Right ventricle myocardium inferior (tissue), 1 donor: ENCODE measurements around the gene CLTB. TPM values are rescaled to one million over a fixed set of nuclear protein-coding genes. Genes with fewer than 3 reads are reported as not detected.

Experiments used
- ATAC-seq: fragments of 200-7000 bp; cut with Tn5 transposase; one replicate; pipeline ENCODE4 v1.9.1; 2020; ENCODE audit warnings: mild to moderate bottlenecking, moderate library complexity
- DNase-seq: peaks from one replicate; pipeline ENCODE4 v3.0.0; 2021; ENCODE audit errors: missing footprints
- intact Hi-C: fragments of 100-400 bp; cut with DNase I; formaldehyde crosslinking; loops from one replicate; pipeline ENCODE4 v1.11.0; 2022
- total RNA-seq: library from RNA; stranded (reverse); fragmentation: NEBNext Ultra II Directional; extraction: Animal tissue kit (Norgen Biotek cat#: 25700); gene quantifications from one replicate; pipeline ENCODE4 v1.2.1, GENCODE V29; 2021
- donor health status: DM: no; HTN: yes; CAD: no; lungs with severe emphysema.

The CLTB gene
- total RNA-seq, 1 donor from 2014 or later: 217 TPM

DNA sequence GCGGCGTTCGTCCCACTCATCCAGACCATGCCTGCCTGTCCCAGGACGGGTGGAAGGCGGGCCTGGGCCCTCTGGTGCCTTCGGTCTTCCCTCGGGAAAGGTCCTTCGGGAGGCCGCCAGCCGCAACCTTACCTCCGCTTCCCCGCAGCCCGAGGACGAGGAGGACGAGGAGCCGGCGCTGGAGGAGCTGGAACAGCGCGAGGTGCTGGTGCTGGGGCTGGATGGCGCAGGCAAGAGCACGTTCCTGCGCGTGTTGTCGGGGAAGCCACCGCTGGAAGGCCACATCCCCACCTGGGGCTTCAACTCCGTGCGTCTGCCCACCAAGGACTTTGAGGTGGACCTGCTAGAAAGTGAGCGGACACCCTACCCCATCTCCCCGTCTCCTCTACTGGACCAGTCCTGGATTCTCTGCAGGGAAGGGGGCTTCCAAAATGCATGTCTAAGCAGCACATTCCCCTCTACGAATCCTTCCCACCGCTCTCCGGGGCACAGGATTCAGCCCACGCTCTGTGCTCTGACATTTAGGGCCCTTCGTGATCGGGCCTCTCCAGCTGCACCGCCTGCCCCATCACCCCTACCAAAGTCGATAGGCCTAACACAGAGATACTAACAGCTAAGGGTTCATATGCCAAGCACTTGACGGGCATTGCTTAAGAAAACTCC, 50.0 kb downstream of the CLTB start:
- ATAC-seq (no peak), DNase-seq (no peak)
- intact Hi-C loops: loop anchor here (2.0 to 10.0 kb wide), 2 partner anchors 22 to 132 kb away; partner anchors contain the start of genes HIGD2A, NOP16 and SIMC1

DNA sequence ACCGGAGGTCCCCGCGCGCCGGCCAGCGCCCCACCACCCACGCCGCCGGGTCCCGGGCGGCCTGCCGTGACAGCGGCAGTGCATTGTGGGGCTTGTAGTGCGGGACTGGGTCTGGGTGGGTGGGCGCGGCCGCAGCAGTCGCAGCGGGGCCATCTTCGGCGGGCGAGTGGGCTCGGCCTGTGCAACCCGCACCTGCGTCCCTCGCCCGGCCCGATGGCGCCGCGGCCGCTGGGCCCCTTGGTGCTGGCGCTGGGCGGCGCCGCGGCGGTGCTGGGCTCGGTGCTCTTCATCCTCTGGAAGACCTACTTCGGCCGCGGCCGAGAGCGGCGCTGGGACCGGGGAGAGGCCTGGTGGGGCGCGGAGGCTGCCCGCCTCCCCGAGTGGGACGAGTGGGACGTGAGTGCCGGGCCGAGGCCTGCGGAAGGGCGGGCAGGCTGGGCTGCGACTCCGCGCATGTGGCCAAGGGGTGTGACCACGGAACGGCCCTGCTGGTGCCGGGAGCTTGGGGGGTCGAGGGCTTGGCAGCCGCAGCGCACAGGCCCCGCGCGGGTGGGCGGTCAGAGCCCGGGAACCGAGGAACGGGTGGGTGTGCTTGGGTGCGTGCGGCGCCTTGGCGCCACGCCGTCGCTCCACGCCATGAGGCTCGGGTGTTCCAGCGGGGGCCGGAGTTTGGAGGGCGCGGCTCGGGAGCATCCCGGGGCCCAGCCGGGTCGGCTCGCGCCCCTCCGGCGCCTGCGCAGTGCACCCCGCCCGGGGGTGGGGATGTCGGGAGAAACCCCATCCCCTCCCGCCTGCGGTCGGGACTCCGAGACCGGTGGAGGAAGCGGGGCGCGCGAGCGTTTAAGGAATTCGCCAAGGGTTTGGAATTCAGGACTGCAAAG, 50.7 kb downstream of the CLTB start, which contains the start of gene ARL10:
TSS of gene ARL10 (plus strand) at position 137 of the 881 bp plus-strand sequence. CDS start at position 214, 77 bp downstream.
- ATAC-seq: peak; percentile 57
- DNase-seq: peak; percentile 74
- intact Hi-C loops: loop anchor here (2.0 to 10.0 kb wide), 2 partner anchors 23 to 131 kb away; partner anchors contain the start of genes HIGD2A, NOP16 and SIMC1

DNA sequence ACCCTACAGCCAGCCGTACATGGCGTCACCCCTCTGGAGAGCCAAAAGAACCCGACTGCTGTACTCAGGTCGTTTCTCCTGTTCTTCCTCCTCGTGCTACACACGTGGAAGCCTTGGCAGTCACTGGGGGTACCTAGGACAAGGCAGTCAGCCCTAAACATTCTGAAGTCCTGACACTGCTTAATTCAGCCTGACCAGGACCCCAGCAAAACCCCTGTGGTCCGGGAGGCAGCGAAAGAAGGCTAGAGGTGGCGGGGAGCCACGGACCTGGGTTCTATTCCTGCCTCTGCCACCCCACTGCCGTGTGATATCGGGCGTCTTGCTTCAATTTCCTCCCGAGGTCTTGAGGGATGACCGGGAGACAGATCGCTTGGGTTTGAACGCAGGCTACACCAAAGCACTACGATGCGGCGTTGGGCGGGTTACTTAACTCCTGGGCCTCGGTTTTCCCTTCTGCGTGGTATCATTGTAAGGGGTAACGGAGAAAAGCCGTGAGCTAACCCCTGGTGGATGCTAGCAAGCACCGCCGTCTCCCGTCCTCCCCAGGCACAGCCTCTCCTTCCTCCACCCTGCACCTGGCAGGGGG, 51.5 kb downstream of the CLTB start:
- DNase-seq: no peak
- intact Hi-C loops: loop anchor here (5.0 to 10.0 kb wide), 2 partner anchors 130 to 177 kb away; partner anchors contain the start of gene SIMC1

DNA sequence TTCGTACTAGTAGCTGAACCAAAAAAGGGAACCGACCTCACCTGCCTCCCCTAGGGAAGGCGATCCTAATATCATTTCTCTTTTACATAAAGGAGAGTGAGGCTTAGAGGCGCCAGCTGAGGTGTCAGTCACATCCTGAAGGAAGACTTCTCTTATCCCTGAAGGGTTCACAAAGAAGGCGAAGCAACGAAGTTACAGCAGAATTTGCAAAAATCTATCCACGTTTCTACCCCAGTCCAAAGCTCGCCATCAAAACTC, 54.2 kb downstream of the CLTB start:
- DNase-seq (no peak), ATAC-seq (no peak)
- intact Hi-C loops: loop anchor here (5.0 to 10.0 kb wide), 2 partner anchors 127 to 180 kb away; partner anchors contain the start of gene SIMC1

More for the DNA sequence above, 51.5 kb downstream of the CLTB start:
- no peak for ATAC-seq

DNA sequence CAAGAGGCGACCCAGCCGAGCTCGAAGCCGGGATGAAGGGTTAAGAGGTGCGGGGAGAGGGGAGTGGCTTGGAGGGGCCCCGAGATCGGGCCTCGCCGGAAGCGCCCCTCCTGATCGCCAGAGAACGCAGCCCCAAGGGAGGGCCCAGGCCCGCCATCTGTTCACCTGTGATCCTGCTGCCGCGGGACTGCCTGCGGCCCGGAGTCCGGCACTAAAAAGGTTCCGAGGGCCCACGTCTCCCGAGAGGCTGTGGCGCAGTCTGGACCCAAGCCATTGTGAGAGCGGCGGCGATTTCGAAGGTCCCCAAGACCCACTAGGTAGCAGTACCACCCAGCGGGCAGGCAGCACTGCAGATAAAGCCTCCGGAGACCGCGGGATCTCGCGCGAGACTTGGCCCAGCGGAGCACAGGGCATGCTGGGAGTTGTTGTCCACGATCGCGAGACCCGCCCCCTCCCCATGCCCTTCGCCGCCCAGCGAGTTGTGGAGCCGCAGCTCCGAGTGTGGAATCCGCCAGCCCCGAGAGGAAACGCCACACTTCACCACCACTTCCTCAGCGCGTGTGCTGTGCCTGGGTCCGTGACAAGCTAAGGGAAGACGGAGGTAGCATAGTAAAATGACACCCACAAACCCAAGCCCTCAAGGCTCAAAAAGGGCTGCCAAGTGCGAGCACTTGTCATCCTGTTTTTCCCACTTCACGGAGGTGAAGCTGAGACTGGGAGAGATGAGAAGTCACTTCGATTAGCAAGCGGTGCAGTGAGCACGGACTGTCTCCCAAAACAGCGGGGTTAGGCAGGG, 54.7 kb downstream of the CLTB start, which contains the start of gene KIAA1191:
TSS of gene KIAA1191 (minus strand) at position 328 of the 796 bp plus-strand sequence. CDS start 2,256 bp downstream, outside the sequence.
- DNase-seq (peak; percentile 99), ATAC-seq (peak; percentile 96)
- intact Hi-C loops: loop anchor here (1.0 to 10.0 kb wide), 4 partner anchors 55 to 181 kb away; partner anchors contain the start of genes CLTB, FAF2 and SIMC1

DNA sequence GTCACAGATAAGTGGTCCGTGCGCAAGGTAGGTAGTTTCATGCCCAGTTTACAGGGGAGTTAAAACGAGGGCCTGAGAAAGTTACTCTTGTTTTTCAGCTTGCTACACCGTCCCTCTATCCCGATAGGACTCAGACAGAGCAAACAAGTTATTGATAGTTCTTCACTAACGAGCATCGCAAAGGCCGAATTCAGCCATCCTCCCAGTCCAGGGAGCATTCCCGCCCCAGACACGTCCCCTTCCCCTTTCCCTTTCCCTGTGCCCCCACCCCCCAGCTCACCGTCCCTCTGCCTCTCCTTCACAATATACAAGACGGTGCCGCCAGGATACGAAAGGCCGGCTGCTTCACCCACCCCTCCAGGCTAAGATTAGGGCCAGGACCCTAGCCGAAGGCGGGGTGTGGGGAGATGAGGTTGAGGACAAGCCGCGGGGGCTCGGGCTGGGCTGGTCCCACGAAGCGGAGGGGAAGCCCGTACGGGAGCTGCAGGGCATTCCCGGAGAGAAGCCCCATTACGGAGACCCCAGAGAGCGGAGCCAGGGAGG, 55.4 kb downstream of the CLTB start:
- ATAC-seq: no peak
- DNase-seq: no peak
- intact Hi-C loops: loop anchor here (1.0 to 10.0 kb wide), 4 partner anchors 56 to 181 kb away; partner anchors contain the start of genes CLTB, FAF2 and SIMC1

DNA sequence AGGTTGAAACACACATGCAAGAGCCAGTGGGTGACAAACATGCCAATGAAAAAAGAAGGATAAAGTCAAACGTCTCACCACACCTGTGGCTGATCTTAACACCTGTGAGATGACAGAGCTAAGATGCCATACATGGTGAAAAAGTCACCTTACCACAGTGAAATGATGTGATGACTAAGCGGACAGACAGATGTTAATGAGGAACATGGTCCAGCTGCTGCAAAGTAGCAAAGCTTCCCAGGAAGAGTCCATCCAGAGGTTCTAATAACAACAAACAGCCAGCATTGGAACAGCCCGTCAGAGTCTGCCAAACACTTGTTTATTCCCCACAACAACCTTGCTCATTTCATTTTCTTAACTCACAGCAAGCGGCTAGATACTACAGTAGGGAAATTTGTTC, 56.7 kb downstream of the CLTB start:
- ATAC-seq (no peak), DNase-seq (no peak)
- intact Hi-C loops: loop anchor here (2.0 to 10.0 kb wide), 3 partner anchors 57 to 183 kb away; partner anchors contain the start of genes CLTB and SIMC1

DNA sequence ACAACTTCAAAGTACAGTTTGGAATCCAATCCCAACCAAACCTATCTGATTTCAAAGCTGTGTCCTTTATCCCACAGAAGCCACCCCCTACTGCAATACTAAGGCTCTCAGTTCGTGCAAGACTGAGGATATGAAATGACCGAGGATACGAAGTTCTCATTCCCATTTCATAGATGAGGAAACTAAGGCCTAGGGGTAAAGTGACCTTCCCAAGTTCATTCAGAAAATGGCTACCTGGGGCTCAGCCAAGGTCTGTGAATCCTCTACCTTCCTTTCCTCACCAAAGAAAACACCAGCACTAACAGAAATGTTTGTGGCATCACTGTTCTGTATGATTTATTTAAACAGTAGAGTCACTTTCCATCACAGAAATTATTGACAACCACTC, 60.2 kb downstream of the CLTB start:
- intact Hi-C loops: no loop called here

DNA sequence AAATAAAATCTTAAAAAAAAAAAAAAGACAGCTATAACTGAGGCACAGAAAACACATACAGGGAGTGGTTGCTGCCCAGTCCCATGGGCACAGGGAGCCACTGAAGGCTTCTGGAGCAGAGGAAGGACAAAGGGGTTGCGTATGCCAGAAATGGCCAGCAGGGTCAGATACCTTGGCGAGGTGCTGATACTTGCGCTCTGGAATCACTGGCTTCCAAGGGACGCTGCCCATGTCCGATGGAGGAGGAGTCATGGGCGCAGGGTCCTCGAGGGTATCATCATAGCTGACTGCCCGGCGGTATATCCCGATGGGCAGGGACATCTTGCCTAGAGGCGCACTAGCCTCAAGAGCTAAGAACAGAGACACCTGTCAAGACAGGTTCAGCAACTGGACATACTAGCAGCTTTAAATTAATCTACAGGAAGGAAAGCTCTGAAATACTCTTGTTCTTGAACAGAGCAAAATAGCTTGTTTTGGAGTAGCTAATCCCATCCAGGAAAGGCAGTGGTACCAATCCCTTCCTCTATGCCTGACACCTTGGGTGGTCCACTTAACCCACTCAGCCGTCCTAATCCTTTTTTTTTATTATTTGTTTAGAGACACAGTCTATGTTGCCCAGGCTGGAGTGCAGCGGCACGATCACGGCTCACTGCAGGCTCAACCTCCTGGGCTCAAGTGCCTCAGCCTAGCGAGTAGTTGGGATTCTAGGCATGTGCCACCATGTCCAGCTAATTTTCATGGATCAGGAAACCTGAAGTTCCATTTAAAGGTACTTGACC, 60.8 kb downstream of the CLTB start:
- ATAC-seq (no peak), DNase-seq (no peak)
- intact Hi-C loops: no loop called here

More for the DNA sequence above, 60.2 kb downstream of the CLTB start:
- DNase-seq (no peak), ATAC-seq (no peak)

DNA sequence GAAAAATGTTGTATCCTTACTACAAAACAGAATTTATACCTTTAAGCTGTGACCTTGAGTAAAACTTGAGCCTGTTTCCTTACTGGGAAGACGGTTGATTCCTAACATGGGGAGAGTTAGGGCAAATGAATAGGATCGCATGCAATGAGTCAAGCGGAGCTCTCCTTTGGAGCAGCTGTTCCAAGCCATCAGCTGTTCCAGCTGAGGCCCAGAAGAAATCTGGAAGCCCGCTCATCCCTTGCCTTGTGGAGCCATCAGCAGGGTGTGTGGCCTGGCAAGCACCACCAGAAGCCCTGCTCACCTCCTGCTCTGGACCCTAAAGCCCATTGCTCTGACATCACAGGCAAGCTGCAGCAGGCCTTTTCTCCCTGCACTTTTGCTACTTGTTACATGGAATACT, 62.8 kb downstream of the CLTB start:
- DNase-seq (no peak), ATAC-seq (no peak)
- intact Hi-C loops: no loop called here

DNA sequence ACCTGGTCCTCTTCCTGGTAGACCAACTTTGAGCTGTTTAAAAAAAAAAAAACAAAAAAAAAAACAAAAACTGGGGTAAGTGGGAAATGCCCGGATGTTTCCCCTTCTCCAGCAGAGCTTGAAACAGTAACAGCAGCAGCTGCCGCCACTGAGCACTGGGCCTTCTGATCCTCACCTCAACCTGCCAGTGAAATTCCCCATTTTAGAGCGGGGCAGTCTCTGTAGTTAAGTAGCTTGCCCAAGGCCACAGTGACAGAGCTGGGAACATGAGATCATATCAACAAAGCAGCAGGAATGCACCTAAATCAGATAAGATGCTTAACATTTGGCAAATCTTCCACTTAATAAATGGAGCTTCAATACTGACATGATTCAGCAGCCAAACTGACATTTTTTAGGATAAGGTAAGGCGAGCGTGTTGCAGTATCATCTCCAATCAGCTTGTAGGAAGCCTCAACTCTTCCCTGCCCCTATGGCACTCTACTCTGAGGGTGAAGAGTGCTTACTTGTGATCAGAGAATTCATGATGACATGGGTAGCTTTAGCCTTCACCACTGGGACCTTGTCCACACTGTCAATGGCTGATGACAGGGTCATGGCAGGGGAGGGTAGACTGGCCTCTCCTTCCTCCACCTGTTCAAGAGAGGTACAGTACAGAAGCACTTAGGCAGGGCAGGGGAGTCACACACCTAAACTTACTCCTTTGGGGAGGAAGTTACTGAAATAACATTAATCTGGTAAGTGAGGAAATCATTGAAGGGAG, 64.0 kb downstream of the CLTB start:
- intact Hi-C loops: no loop called here
- no peak for ATAC-seq
- DNase-seq: no peak

DNA sequence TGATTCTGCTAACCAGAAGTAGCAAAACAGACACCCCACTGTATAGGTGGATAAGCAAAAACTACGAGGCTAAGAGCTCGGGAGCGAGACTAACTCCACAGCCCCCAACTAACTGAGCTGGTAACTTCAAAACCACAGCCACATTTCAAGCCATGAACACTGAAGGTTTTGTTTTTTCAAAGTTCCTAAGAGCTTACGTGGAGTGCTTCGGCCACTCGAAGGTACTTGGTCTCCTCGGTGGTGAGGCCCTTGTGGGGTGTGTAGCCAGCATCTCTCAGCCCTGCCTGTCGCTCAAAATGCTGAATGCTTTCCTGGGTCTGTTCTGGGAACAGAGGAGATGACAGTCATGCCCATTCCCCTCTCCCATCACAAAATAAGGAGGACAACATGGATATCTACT, 65.9 kb downstream of the CLTB start:
- intact Hi-C loops: no loop called here
- no peak for ATAC-seq

DNA sequence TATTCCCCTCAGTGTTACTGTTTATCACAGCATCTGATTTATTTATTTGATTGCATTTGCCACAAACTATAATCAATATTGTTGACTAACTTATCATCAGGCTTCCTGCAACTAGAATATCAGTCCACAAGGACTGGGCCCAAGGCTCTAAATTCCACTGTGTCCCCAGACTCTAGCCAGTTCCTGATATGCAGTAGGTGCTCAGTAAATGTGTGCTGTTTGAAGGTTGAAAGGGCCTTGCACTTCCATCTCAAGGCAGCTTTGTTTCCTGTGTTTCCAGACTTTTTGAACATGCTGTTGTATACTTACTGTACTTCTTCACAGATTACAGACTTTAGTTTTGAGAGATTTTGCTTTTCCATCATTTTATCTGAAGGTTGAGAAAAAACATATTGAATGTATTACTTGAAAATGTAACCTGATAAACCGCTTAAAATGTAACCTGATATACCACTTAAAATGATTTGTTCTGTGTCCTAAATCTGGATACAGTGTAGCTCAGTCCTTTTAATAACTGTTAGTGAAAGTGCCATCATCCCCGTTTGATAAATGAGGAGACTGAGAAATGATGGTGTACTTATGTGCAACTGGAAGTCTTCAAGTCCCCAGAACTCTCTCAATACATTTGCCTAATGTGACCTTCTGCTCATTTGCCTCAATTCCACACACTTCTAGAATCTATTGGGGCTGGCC, 73.4 kb downstream of the CLTB start:
- no peak for DNase-seq
- intact Hi-C loops: no loop called here
- ATAC-seq: no peak

More for the DNA sequence above, 65.9 kb downstream of the CLTB start:
- DNase-seq: no peak
